Measurements from ENCODE around the gene ZNF609. TPM values are rescaled to one million over a fixed set of nuclear protein-coding genes. Genes with fewer than 3 reads are reported as not detected.

ZNF609 gene
- polyA plus RNA-seq, 3 donors, result 1.3 to 13.2 (median 1.7) TPM

- Histone ChIP-seq H3K79me2 (ENCODE audit: insufficient read depth, low read length) (peaks cover 29% of the 10 kb centered on the region), H3K9ac (ENCODE audit: insufficient read depth, low read length, poor library complexity, severe bottlenecking) (no peak overlapping the region), H3K36me3 (replicated peaks in 1 of 2; ENCODE audit: control insufficient read depth in 1 of 2, insufficient read depth in 2 of 2, low read length in 2 of 2) (no peaks in the 10 kb centered on the region), H3K9me3 (replicated peaks in 1 of 2; ENCODE audit: control insufficient read depth in 1 of 2, insufficient read depth in 1 of 2, low read length in 2 of 2) (no peaks in the 10 kb centered on the region), H3K4me3 (replicated peaks in 1 of 3; ENCODE audit: low read depth in 2 of 3, low read length in 3 of 3) (no peak overlapping the region), H3K4me1 (ENCODE audit: control insufficient read depth in 1 of 2, insufficient read depth in 2 of 2, low read length in 2 of 2) (no peaks in the 10 kb centered on the region), H3K27me3 (ENCODE audit: control insufficient read depth in 2 of 2, insufficient read depth in 2 of 2, low read length in 2 of 2) (no peaks in the 10 kb centered on the region), H3K4me2 (replicated peaks; ENCODE audit: extremely low read depth, low read length, poor library complexity, severe bottlenecking) (no peak overlapping the region), H2AFZ (ENCODE audit: insufficient read depth, low read depth, low read length, poor library complexity, severe bottlenecking) (no peak overlapping the region), H3K27ac (ENCODE audit: low read depth in 1 of 2, low read length in 2 of 2) (no peak overlapping the region), H4K20me1 (ENCODE audit: insufficient read depth, low read length) (peaks cover 11% of the 10 kb centered on the region)
- WGBS (ENCODE audit: insufficient coverage), result no CpG with 5 or more reads among the region's 1 CpG
- intact Hi-C loops (cut with micrococcal nuclease), result no loop called here
- H3K36me3 Mint-ChIP-seq, result peaks cover 0 to 3% of the 10 kb centered on the region in 2 donors
- no peaks in the 10 kb centered on the region for H3K27me3 Mint-ChIP-seq (ENCODE audit: low read depth in 3 of 3)
- no peak for DNase-seq
- no peak for TF ChIP-seq CTCF (IDR thresholded peaks at IDR 0.05)
- H3K27ac Mint-ChIP-seq, result peak overlapping the region in 3 of 7 donors; percentile 0 to 76 (median 51)
- H3K4me1 Mint-ChIP-seq, result peaks cover 4% of the 10 kb centered on the region
- no peaks in the 10 kb centered on the region for H3K9me3 Mint-ChIP-seq
- no peak overlapping the region for H3K4me3 Mint-ChIP-seq
Measured at GRCh38 chr15:64650552-64650951, 190.2 kb downstream of the ZNF609 start.

GRCh38 chr15:64651601-64652191, 191.3 kb downstream of the ZNF609 start:
- no peak overlapping the region for H3K4me3 Mint-ChIP-seq
- H3K36me3 Mint-ChIP-seq, result peaks cover 1 to 3% of the 10 kb centered on the region in 2 donors
- no peak for DNase-seq
- H3K27me3 Mint-ChIP-seq (ENCODE audit: low read depth in 3 of 3), result no peaks in the 10 kb centered on the region
- Histone ChIP-seq H3K36me3 (replicated peaks in 1 of 2; ENCODE audit: control insufficient read depth in 1 of 2, insufficient read depth in 2 of 2, low read length in 2 of 2) (no peaks in the 10 kb centered on the region), H3K4me3 (replicated peaks in 1 of 3; ENCODE audit: low read depth in 2 of 3, low read length in 3 of 3) (no peak overlapping the region), H3K27me3 (ENCODE audit: control insufficient read depth in 2 of 2, insufficient read depth in 2 of 2, low read length in 2 of 2) (no peaks in the 10 kb centered on the region), H3K9ac (ENCODE audit: insufficient read depth, low read length, poor library complexity, severe bottlenecking) (no peak overlapping the region), H3K4me2 (replicated peaks; ENCODE audit: extremely low read depth, low read length, poor library complexity, severe bottlenecking) (no peak overlapping the region), H4K20me1 (ENCODE audit: insufficient read depth, low read length) (peaks cover 11% of the 10 kb centered on the region), H2AFZ (ENCODE audit: insufficient read depth, low read depth, low read length, poor library complexity, severe bottlenecking) (no peak overlapping the region), H3K9me3 (replicated peaks in 1 of 2; ENCODE audit: control insufficient read depth in 1 of 2, insufficient read depth in 1 of 2, low read length in 2 of 2) (no peaks in the 10 kb centered on the region), H3K79me2 (ENCODE audit: insufficient read depth, low read length) (peaks cover 33% of the 10 kb centered on the region), H3K4me1 (ENCODE audit: control insufficient read depth in 1 of 2, insufficient read depth in 2 of 2, low read length in 2 of 2) (no peaks in the 10 kb centered on the region), H3K27ac (ENCODE audit: low read depth in 1 of 2, low read length in 2 of 2) (peak overlapping the region in 1 of 2 donors; percentile 36)
- peak overlapping the region in 5 of 7 donors; percentile 13 to 77 (median 50) for H3K27ac Mint-ChIP-seq
- TF ChIP-seq CTCF (IDR thresholded peaks at IDR 0.05), result no peak
- H3K4me1 Mint-ChIP-seq, result peaks cover 4% of the 10 kb centered on the region
- WGBS (ENCODE audit: insufficient coverage), result no CpG with 5 or more reads among the region's 4 CpGs
- H3K9me3 Mint-ChIP-seq, result no peaks in the 10 kb centered on the region
- intact Hi-C loops (cut with micrococcal nuclease), result no loop called here

Measured in CD14-positive monocyte (primary cell).